NCI-H1417 treated with DMSO at 0.1 percent for 48 hours (cell line): ENCODE results near the gene HHAT.

Experiments used
- DNase-seq: peaks from one replicate; lab custom pipeline; 2025; lab: John Stamatoyannopoulos, UW

HHAT gene

DNA sequence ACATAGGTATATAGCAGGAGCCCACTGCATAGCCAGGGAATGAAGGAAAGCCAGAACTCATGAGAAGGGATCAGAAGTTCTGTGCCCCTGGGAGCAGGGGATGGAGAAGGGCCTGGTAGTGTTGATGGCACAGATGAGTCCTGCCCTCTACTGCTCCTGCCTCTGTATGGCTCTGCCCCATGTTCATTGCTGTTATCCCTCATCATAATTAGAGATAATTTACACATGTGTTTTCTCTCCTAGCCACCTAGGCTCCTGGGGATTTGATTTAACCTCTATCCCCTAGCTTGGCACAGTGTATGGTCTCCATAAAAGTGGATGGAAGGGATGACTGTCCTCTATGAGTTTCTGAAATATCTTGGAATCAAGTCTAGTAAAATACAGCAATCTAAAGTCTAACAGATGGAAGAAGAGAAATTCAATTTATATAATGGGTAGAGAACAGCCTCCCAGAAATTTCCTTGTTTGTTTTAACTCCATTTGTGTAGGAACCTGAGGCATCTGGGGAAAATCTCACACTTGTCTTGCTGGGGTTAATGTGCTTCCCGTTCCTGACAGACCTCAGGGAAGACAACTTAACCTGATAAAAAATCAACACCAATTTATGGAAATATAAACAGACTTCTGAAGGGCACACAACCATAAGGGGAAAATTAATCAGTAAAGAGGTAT is 393.8 kb downstream of the HHAT start:
- DNase-seq = no peak

DNA sequence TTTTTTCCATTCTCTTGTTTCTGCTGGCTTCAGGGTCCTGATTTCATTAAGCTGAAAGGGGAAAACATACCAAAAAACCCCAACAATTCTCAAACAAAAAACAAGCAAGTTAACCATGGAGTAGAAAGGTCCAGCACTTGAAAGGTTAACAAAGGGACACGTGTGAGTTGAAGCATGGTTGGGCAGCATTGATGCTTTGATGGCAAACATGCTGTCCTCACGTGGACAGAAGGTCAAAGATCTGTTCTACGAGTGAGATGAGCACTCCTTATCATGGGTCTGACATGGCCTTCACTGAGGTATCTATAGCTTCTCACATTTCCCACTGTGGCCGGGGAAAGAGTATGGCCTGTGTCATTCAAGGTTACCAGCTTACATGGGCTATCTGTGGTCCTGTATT is 394.9 kb downstream of the HHAT start:
- no peak for DNase-seq

DNA sequence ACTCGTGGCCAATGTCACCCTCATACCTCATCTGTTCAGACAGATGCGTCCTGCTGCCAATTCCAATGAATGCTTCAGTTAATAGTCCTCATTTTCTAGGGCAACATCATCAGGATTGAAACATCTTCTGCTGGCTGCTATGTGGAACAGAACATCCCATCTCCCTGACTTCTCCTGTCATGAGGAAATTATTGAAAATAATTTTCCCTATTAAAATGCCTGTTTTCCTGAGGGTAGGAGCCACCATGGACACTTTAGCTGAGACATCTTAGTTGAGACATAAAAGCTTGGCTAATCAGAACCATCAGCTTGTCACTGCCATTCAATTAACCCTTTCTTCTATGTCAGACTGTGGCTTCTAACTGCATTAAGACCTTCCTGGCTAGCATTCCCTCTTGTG is 396.1 kb downstream of the HHAT start:
- no peak for DNase-seq
